Stomach (tissue), 9 donors: ENCODE measurements around the gene PPT2. TPM values are rescaled to one million over a fixed set of nuclear protein-coding genes. Genes with fewer than 3 reads are reported as not detected.
A peak's percentile ranks its signal among the peaks of the same experiment; 100 is the strongest.

ENCODE experiments used
- DNase-seq, 2 donors: peaks; one replicate each; pipeline versions ENCODE4 v3.0.0 to v3.0.0-alpha.2; 2013 to 2019
- H3K27ac ChIP-seq, 5 donors: fragments of 200-600 bp in 4 of 5; sonication (generic) in 4 of 5; one replicate each; pipeline ENCODE4 v1.5.1; 2013 to 2019; ENCODE audit warnings: mild to moderate bottlenecking in 1 of 5, moderate library complexity in 1 of 5
- H3K27me3 ChIP-seq, 3 donors: fragments of 200-600 bp; sonication (generic); one replicate each; pipeline ENCODE4 v1.5.1; 2017 to 2019; ENCODE audit warnings: mixed run types in 1 of 3
- H3K36me3 ChIP-seq, 4 donors: fragments of 200-600 bp; sonication (generic); 1 replicate in 3 of 4; 2 replicates in 1 of 4; pipeline ENCODE4 v1.5.1; 2016 to 2019
- H3K4me1 ChIP-seq, 4 donors: fragments of 200-600 bp; sonication (generic); one replicate each; pipeline ENCODE4 v1.5.1; 2016 to 2019
- H3K4me3 ChIP-seq, 4 donors: fragments of 200-600 bp; sonication (generic) in 3 of 4; one replicate each; pipeline ENCODE4 v1.5.1; 2016 to 2019; ENCODE audit warnings: mild to moderate bottlenecking in 1 of 4
- H3K9me3 ChIP-seq, 4 donors: fragments of 200-600 bp; sonication (generic); one replicate each; pipeline ENCODE4 v1.5.1; 2016 to 2019
- CTCF ChIP-seq, 7 experiments: fragments of 450-650 bp in 4 of 7; fragments of 200-600 bp in 3 of 7; sonication (generic) in 3 of 7; IDR thresholded peaks; one replicate each; pipeline ENCODE4 v1.5.1; 2016 to 2019; ENCODE audit warnings: antibody characterized with exemption in 7 of 7, control low read depth in 2 of 7, mild to moderate bottlenecking in 1 of 7
- EP300 ChIP-seq: sonication (generic); formaldehyde crosslinking; IDR thresholded peaks from one replicate; pipeline ENCODE4 v1.6.1; 2017; ENCODE audit warnings: antibody characterized with exemption
- POLR2A ChIP-seq, 4 donors: fragments of 450-650 bp; IDR thresholded peaks; one replicate each; pipeline ENCODE4 v1.6.1; 2016; ENCODE audit warnings: antibody characterized with exemption in 4 of 4, control low read depth in 2 of 4, mild to moderate bottlenecking in 1 of 4, moderate library complexity in 1 of 4
- POLR2AphosphoS5 ChIP-seq, 3 donors: sonication (generic); formaldehyde crosslinking; IDR thresholded peaks; one replicate each; pipeline ENCODE4 v1.6.1; 2016; ENCODE audit warnings: antibody characterized with exemption in 3 of 3
- WGBS, 5 donors: extraction: QIAGEN DNeasy Blood & Tissue Kit in 3 of 5; methylation state at CpG; one replicate each; pipeline versions ENCODE4 v1.1.5 to v1.1.7; 2013 to 2018; 5-methylcytosine and 5-hydroxymethylcytosine counted together
- intact Hi-C: fragments of 100-400 bp; cut with DNase I; formaldehyde crosslinking; loops from one replicate; pipeline ENCODE4 v1.15.1; 2023; ENCODE audit warnings: low total_unique reads
- polyA plus RNA-seq, 3 donors: library from polyadenylated mRNA; stranded (reverse); fragments of 200-250 nt; gene quantifications; one replicate each; pipeline ENCODE4 v1.2.3, GENCODE V29; 2013
- total RNA-seq, 5 donors: library from RNA; depleted of rRNA; stranded (reverse); fragments of >200 nt; gene quantifications; one replicate each; pipeline versions ENCODE4 v1.1.0 to v1.2.3, GENCODE V29; 2014 to 2016
- donor health status: healthy with polysubstance abuse.
- donor health status: Bipolar disorder and iron deficiency.
- donor health status: healthy.

Gene PPT2
- total and polyA plus RNA-seq, 8 donors = 5.8 to 73.0 (median 10.7) TPM

- Histone ChIP-seq H3K9me3 (no peaks in the 10 kb centered on the region), H3K27me3 (no peaks in the 10 kb centered on the region), H3K4me1 (peaks cover 41 to 79% (median 66%) of the 10 kb centered on the region in 4 donors), H3K4me3 (peak overlapping the region in 2 of 4 donors; percentile 86 to 90), H3K36me3 (peaks cover 23 to 49% (median 43%) of the 10 kb centered on the region in 4 donors), H3K27ac (peak overlapping the region in 4 of 5 donors; percentile 91 to 100 (median 92))
- DNase-seq = no peak
- 63 to 72% (median 70%) methylated on average over 10 of the region's 10 CpGs for WGBS, 5 donors
- TF ChIP-seq CTCF (IDR thresholded peaks at IDR 0.05) = no peak
- no peak for TF ChIP-seq POLR2AphosphoS5 (IDR thresholded peaks at IDR 0.05)
- no peak for TF ChIP-seq EP300
- TF ChIP-seq POLR2A (IDR thresholded peaks at IDR 0.05) = no peak
- intact Hi-C loops = no loop called here
Observed at GRCh38 chr6:32179766-32180405, 25.9 kb downstream of the PPT2 start.

DNA sequence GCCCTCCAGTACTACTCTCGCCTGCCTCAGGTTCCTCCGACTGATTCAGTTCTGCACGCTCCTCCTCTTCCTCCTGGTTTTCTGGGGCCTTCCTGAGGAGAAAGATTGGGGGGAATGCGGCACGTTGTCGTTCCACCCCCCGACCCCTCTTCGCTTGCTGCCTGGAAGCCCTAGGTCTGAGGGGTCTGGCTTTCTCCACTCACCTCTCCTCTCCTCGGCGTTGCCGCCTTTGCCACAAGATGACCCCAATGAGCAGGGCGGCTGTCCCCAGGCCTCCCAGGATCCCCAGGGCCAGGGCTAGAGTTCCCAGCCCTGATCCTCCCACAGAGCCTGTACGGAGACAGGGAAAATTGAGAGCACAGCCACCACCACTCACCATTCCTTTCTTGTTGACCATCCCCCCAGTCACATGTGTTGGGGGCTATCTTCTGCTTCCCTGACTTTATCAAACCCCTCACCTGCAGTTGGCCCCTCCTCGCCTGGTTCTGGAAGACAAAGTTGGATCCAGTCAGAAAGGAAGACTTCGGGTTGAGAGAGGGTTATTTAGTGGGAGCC, 27.3 kb downstream of the PPT2 start:
- peak overlapping the region in 4 of 5 donors; percentile 14 to 100 (median 79) for H3K27ac ChIP-seq
- no peaks in the 10 kb centered on the region for H3K27me3 ChIP-seq
- WGBS, 5 donors = 87 to 94% (median 88%) methylated on average over 15 of the region's 15 CpGs
- no peaks in the 10 kb centered on the region for H3K9me3 ChIP-seq
- TF ChIP-seq POLR2A (IDR thresholded peaks at IDR 0.05) = no peak
- no peak for TF ChIP-seq CTCF (IDR thresholded peaks at IDR 0.05)
- TF ChIP-seq POLR2AphosphoS5 (IDR thresholded peaks at IDR 0.05) = no peak
- no peak for TF ChIP-seq EP300
- H3K36me3 ChIP-seq = peaks cover 23 to 54% (median 48%) of the 10 kb centered on the region in 4 donors
- intact Hi-C loops = no loop called here
- peak in 1 of 2 donors; percentile 3 for DNase-seq
- H3K4me3 ChIP-seq = no peak overlapping the region
- peaks cover 40 to 79% (median 63%) of the 10 kb centered on the region in 4 donors for H3K4me1 ChIP-seq

DNA sequence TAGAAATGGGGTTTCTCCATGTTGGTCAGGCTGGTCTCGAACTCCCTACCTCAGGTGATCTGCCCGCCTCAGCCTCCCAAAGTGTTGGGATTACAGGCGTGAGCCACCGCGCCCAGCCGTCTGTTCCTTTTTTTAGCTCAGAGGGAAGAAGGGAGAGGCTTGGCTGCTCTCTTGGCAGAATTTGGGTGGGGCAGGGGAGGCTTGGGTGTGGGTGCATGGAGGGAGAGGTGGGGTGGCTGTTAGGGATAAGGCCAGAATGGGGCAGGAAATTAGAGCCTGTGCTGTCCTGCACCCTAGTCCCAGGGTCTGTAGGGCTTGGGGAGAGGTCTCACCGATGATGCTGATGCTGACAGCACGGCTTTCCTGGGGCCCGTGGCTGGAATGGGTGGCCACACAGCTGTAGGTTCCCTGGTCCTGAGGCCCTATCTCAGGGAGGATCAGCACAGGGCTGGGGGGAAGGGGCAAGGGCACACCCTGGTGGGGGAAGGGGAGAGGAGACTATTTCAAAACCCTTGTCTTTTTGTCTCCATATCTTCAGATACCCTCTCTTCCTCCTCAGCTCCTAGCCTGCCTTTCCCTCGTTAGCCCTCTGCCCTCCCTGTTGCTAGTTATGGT, 28.1 kb downstream of the PPT2 start:
- no peak for TF ChIP-seq EP300
- no peak for TF ChIP-seq POLR2A (IDR thresholded peaks at IDR 0.05)
- TF ChIP-seq CTCF (IDR thresholded peaks at IDR 0.05) = no peak
- TF ChIP-seq POLR2AphosphoS5 (IDR thresholded peaks at IDR 0.05) = no peak
- intact Hi-C loops = no loop called here
- Histone ChIP-seq H3K4me1 (peaks cover 34 to 79% (median 63%) of the 10 kb centered on the region in 4 donors), H3K27ac (peak overlapping the region in 4 of 5 donors; percentile 49 to 100 (median 79)), H3K36me3 (peaks cover 30 to 62% (median 55%) of the 10 kb centered on the region in 4 donors), H3K9me3 (no peaks in the 10 kb centered on the region), H3K27me3 (no peaks in the 10 kb centered on the region), H3K4me3 (no peak overlapping the region)
- WGBS, 5 donors = 45 to 77% (median 57%) methylated on average over 10 of the region's 10 CpGs
- DNase-seq = peak in 1 of 2 donors; percentile 9

DNA sequence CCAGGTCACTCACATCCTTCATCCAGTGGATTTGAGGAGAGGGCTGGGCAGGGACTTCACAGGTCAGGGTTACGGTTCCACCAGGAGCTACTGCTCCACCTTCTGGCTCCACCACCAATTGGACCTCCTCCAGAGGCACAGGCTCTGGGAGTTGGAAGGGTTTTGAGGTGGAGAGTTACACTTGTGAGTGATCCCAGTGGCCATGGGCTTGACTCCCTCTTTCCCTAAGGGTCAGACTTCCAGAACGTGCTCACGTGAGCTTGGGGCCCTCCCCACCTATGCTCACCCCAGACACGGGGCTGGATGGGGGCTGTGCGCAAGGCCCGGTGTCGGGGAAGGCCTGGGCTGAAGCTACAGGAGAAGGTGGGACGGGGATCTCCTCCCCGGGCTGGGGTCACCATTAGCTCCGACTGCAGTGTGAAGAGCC, 28.6 kb downstream of the PPT2 start:
- H3K4me1 ChIP-seq = peaks cover 33 to 81% (median 66%) of the 10 kb centered on the region in 4 donors
- H3K36me3 ChIP-seq = peaks cover 35 to 67% (median 61%) of the 10 kb centered on the region in 4 donors
- DNase-seq = peak in 1 of 2 donors; percentile 11
- H3K27ac ChIP-seq = peak overlapping the region in 4 of 5 donors; percentile 49 to 100 (median 79)
- no peaks in the 10 kb centered on the region for H3K27me3 ChIP-seq
- TF ChIP-seq POLR2AphosphoS5 (IDR thresholded peaks at IDR 0.05) = no peak
- TF ChIP-seq CTCF (IDR thresholded peaks at IDR 0.05) = no peak
- TF ChIP-seq POLR2A (IDR thresholded peaks at IDR 0.05) = no peak
- no peak for TF ChIP-seq EP300
- no peak overlapping the region for H3K4me3 ChIP-seq
- H3K9me3 ChIP-seq = no peaks in the 10 kb centered on the region
- intact Hi-C loops = no loop called here
- 66 to 81% (median 76%) methylated on average over 7 to 10 of the region's 10 CpGs for WGBS, 5 donors
